Right lobe of liver (tissue), 4 donors: Measurements from ENCODE around the gene ROBO2.

Experiments
- POLR2A ChIP-seq: fragments of 450-650 bp; IDR thresholded peaks from one replicate; pipeline ENCODE4 v1.6.1; 2017; ENCODE audit warnings: antibody characterized with exemption, mild to moderate bottlenecking
- TF ChIP-seq, protein P1 (sequence below), 4 donors: fragments of 200-600 bp in 3 of 4; fragments of 450-650 bp in 1 of 4; IDR thresholded peaks; one replicate each; pipeline versions ENCODE4 v1.5.1 to v1.8.0; 2016 to 2022; ENCODE audit warnings: antibody characterized with exemption in 4 of 4, mild to moderate bottlenecking in 2 of 4
- donor health status: DM: no; HTN: no; CAD: no.
- donor health status: DM: no; HTN: no; CAD: no.
- donor health status: DM: no; HTN: yes; CAD: no.

DNA sequence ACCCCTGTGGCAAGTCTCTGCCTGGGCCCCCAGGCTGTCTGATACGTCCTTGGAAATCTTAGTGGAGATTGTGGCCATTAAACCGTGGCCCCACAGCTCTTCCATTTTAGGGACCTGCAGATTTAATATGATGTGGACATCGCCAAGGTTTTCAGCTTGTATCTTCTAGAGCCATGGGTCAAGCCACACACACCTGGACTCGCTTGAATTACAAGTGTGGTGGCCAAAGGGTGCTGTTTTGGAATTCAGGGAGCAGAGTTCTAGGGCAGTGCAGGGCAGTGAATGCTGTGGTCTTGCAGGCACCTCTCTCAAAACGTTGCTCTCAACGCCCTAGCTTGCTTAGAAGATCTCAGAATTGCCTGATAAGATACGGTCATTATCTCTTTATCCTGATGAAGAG lies 211.2 kb downstream of the ROBO2 start:
- TF ChIP-seq, protein P1, sequence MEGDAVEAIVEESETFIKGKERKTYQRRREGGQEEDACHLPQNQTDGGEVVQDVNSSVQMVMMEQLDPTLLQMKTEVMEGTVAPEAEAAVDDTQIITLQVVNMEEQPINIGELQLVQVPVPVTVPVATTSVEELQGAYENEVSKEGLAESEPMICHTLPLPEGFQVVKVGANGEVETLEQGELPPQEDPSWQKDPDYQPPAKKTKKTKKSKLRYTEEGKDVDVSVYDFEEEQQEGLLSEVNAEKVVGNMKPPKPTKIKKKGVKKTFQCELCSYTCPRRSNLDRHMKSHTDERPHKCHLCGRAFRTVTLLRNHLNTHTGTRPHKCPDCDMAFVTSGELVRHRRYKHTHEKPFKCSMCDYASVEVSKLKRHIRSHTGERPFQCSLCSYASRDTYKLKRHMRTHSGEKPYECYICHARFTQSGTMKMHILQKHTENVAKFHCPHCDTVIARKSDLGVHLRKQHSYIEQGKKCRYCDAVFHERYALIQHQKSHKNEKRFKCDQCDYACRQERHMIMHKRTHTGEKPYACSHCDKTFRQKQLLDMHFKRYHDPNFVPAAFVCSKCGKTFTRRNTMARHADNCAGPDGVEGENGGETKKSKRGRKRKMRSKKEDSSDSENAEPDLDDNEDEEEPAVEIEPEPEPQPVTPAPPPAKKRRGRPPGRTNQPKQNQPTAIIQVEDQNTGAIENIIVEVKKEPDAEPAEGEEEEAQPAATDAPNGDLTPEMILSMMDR (IDR thresholded peaks at IDR 0.05) = no peak
- TF ChIP-seq POLR2A = no peak
